Measurements from ENCODE around the gene SULT2A1.
A peak's percentile ranks its signal among the peaks of the same experiment; 100 is the strongest.
"Not testable (repeated sequence)": the region's sequence is repeated elsewhere in the genome, so short reads cannot be mapped to it uniquely, and the experiment has no call there.

SULT2A1 gene, protein sequence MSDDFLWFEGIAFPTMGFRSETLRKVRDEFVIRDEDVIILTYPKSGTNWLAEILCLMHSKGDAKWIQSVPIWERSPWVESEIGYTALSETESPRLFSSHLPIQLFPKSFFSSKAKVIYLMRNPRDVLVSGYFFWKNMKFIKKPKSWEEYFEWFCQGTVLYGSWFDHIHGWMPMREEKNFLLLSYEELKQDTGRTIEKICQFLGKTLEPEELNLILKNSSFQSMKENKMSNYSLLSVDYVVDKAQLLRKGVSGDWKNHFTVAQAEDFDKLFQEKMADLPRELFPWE

DNA sequence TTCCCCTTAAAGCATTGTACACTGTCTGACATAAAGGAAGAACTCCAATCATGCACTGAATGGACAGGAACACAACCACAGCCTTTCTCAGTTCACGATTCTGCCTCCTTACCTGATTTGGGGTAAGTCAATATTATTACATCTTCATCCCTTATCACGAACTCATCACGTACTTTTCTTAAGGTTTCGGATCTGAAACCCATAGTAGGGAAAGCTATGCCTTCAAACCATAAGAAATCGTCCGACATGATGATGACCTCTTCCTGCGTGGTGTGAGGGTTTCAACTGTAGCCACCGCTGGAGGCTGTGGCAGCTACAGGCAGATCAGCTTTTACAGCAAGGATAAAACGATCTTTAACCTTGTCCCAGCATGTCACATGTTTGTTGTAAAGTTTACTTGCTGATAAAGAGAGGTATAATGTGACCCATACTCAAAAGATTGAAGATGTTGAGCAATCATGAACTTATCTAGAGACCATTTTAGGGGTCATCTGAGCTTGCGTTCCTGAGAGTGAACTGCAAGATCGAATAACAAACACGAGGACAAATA lies at the start of gene SULT2A1:
Gene SULT2A1 (minus strand): TSS at position 306 of the 550 bp plus-strand sequence. CDS start 58 bp downstream, at position 248.
- DNase-seq, result no peak

DNA sequence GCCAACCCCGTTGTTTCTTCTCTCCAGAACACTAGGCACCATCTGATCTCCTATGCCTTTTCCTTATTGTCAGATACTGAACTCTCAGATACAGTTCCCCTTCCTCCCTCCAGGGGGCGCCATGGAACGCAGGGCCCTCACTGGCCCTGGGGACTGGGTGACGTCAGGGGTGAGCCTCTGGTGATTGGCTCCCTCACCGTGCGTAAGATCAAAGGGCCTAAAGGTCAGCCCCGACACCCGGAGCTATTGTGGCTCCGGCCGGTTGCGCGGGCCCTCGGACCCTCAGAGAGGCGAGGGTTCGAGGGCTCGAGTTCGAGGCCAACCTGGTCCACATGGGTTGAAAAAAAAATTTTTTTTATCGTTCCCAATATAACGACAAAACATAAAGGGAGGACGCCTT lies 42.5 kb upstream of the SULT2A1 start:
- DNase-seq, result not testable (repeated sequence)

DNA sequence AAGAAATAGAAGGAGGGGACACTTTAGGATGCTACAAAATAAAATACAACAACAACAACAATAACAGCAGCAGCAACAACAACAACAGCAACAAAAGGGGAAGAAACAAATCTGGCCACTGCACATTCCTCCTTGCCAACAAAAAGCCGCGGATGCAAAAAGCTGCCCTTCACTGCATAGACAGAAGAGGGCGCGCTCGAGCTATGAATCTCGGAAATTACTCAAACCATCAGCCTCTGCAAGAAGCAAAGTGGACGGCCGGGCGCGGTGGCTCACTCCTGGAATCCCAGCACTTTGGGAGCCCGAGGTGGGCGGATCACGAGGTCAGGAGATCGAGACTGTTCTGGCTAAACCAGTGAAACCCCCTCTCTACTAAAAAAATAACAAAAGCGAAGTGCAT lies 34.0 kb upstream of the SULT2A1 start:
- DNase-seq, result not testable (repeated sequence)

DNA sequence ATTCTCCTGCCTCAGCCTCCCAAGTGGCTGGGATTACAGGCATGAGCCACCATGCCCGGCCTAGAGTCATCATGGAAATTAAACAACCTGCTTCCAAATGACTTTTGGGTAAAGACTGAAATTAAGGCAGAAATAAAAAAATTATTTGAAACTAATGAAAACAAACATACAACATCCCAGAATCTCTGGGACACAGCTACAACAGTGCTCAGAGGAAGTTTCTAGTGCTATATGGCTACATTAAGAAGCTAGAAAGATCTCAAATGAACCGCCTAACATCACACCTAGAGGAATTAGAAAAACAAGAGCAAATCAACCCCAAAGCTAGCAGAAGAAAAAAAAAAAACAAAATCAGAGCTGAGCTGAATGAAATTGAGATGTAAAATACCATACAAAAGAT lies 24.1 kb upstream of the SULT2A1 start:
- not testable (repeated sequence) for DNase-seq

DNA sequence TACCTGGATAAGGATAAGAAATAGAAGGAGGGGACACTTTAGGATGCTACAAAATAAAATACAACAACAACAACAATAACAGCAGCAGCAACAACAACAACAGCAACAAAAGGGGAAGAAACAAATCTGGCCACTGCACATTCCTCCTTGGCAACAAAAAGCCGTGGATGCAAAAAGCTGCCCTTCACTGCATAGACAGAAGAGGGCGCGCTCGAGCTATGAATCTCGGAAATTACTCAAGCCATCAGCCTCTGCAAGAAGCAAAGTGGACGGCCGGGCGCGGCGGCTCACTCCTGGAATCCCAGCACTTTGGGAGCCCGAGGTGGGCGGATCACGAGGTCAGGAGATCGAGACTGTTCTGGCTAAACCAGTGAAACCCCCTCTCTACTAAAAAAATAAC lies 23.2 kb upstream of the SULT2A1 start:
- DNase-seq, result not testable (repeated sequence)

DNA sequence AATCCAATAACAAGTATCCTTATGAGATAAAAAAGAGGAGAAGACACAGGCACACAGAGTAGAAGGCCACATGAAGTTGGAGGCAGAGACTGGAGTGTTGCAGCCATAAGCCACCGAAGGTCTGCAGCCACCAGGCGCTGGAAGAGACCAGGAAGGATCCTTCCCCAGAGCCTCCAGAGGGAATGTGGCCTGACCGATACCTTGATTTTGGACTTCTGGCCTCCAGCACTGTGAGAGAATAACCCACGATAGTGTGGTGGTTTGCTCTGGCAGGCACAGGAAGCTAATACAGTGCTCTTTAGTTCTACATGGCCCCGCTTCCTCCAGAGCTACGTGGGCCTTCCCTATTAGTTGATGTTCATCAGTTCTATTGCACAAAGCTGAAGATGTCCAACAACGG lies 15.3 kb upstream of the SULT2A1 start:
- no peak for DNase-seq

DNA sequence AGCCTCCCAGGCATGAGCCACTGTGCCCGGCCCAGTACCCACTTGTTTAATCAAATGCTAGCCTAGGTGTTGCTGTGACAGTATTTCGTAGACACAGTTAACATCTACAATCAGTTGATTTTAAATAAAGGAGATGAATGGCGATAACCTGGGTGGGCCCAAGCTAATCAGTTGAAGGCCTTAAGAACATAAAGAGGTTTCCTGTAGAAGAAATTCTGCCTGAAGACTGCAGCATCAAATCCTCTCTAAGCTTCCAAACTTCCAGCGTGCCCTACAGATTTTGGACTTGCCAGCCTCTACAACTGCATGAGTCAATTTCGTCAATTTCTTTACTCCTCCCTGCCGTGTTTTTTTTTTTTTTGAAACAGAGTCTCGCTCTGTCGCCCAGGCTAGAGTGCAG lies 13.2 kb upstream of the SULT2A1 start:
- no peak for DNase-seq

DNA sequence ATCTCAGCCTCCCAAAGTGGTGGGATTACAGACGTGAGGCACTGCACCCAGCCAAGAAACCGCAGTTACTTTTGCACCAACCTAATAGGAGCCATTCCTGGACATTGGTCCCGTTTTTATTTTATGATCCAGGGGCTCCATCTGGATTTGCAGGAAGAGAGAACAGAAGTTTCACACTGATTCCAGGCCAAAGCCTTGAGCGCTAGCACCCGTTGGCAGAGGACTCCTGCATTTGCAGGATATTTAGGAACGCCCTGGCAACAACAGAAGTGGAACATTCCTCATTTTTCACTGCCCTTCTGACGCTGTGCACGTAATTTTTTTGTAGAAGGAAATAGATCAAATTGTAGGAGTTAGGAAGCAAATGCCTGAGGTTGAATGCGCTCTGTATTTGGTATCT lies 11.7 kb upstream of the SULT2A1 start:
- DNase-seq, result no peak

DNA sequence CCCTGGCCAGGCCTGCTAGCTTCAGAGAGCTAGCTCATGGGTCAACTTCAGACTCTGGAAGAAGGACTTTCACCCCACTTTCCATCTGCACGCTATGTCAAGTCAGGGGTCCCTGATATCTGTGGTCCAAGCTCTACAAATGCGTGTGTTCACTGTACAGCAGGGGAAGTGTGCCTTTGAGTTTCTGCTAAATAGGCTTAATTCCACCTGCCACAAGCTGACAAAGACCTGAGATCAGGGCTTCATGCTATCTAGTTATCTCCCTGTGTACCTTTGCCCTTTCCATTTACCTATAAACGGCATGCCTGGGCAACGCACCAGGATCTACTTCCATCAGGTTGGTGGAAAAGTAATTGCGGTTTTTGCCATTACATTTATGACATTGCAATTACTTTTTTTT lies 10.7 kb upstream of the SULT2A1 start:
- DNase-seq, result no peak

DNA sequence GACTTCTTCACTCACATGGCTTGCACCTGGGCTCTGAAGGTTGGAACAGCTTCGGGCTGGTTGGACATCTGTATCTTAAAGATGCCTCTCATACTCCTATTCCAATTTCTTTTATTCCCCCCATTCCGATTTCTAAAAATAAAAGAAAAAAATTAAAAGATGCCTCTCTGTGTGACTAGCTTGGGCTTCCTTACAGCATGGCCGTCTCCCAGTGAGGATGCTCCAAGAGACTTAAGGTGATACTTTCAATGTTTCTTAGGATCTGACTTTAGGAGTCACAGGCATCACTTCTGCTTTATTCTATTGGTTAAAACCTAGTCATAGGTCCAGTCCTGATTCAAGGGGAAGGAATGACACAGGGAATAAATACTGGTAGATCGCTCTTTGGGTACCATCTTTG lies 9.9 kb upstream of the SULT2A1 start:
- no peak for DNase-seq

DNA sequence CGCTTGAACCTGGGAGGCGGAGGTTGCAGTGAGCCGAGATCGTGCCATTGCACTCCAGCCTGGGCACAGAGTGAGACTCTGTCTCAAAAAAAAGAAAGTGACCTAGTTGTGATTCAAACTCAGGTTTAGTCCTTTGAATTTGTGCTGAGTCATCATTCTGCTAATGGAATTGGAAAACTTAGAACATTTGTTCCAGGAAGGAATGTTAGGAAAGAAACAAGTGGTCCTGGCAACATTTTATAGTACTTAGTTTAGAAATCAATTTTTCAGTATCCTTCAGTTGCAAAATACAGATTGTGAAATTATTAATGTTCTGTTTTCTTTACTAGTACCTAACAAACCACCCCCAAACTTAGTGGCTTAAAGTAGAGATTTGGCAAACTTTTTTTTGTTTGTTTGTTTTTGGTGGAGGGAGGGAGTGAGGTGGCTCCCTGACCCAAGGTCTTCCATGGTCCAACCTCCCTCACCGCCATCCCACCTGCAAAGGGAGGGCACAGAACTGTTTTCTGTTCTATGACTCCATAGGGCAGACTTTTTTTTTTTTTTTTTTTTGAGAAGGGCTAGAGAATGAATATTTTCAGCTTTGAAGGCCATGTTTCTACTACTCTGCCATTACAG lies 9.2 kb upstream of the SULT2A1 start:
- DNase-seq, result no peak

DNA sequence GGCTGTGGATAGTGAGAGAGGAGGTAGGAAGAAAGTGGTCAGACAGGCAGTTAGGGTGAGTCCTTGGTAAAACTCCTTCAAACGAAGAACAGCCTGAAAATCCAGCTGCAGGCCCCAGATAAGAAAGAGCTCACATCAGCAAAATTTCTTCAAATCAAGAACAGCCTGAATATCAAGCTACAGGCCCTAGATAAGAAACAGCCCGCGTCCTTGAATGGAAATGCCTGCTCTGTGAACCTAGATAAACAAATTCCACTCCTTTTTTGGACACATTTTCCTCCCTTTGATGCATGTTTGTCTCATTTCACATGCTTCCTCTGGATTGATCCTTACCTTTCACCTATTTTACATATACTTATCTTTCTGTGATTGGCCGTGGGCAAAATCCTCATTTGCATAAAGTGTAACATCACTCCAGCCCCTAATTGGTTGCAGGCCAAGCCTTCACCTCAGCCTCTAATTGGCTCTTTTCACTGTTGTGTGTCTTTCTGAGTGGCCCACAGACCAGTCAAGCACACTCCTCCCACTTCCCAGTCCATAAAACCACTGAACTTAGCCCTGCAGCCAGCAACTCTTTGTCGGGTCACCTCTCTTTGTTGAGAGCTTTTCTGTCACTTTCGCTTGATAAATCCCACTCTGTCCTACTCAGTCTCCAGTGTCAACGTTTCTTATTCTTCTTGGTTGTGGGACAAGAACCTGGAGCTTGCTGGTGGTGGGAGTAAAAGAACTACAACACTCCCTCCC lies 6.0 kb upstream of the SULT2A1 start:
- DNase-seq, result no peak

DNA sequence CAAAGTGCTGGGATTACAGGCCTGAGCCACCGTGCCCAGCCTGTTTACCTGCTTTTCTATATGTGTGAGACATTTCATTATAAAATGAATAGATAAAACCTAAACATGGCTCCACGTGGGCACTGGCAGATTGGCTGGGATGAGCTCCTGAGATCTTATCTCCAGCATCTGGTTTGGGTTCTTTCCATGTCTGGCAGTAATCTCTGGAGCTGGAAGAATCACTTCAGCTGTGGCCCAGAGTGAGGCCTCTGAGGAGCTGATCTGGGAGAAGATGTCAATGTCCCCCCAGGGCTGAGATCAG lies 5.5 kb upstream of the SULT2A1 start:
- no peak for DNase-seq

DNA sequence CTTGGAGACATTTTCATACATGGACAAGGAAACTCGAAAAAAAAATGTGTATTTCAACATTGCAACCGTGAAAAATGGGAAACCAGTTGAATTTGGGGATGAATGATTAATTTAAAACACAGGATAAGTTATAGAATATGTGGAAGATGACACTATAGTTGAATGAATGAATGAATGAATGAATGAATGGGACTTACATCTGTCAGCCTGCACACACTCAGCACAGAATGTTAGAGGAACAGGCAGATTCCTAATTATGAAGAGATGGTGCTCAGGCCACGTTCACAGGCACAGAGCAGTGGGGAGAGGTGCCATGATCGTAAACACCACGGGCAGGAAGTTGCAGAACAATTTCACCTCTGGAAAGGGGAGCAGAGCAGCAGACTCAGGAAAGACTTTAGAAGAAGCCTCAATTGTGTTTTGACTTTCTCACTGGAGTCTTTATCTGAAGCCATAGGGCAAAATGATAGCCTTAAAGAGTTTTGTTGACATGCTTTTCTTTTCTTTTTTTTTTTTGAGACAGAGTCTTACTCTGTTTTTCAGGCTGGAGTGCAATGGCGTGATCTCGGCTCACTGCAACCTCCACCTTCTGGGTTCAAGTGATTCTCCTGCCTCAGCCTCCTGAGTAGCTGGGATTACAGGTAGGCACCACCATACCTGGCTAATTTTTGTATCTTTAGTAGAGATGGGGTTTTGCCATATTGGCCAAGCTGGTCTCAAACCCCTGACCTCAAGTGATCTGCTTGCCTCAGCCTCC lies 4.9 kb upstream of the SULT2A1 start:
- no peak for DNase-seq

DNA sequence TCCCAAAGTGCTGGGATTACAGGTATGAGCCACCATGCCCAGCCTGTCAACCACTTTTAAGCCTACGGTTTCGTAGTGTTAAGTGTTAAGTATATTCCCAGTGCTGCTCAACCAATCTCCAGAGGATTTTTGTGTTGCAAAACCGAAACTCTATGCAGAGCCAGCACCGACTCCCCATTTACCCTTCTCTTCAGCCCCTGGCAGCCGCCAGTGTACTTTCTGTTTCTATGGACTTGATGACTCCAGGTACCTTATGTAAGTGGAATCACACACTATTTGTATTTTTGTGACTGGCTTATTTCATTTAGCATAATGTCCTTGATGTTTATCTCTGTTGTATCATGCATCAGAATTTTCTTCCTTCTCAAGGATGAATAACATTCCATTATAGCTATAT lies 1.1 kb downstream of the SULT2A1 start:
- DNase-seq, result no peak

DNA sequence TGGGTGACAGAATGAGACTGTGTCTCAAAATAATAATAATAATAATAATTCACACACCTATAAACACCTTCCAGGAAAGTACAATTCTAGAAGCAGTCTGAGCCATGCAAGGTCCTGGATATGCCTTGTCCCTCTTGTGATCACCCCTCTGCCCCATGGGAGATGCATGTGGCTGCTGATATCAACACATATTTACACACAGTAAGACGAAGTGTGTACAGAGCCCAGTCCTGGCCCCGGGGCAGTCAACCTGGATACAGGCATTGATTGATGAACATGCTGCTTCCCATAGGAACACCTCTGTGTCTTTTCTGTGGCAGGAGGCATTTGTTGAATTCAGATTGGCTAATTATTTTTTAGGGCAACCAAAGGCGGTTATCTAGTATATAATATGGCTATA lies 3.2 kb downstream of the SULT2A1 start:
- no peak for DNase-seq

DNA sequence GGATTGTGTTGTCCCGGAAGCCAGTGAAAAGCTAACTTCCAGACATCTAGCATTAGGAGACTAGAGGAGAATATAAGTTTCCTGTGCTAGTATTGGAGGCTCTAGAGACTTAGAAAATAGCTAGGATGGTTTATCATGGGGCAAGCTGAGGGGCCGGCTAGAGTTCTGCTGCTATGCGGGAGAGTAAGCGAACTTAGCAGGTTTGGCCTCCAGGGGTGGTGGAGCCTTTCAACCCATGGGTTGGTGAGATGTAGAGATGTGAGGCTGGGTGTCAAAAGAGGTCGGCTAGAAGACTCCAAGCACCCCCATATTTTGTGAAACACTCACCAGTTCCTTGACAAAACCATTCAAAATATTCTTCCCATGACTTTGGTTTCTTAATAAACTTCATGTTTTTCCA lies 4.4 kb downstream of the SULT2A1 start:
- no peak for DNase-seq

DNA sequence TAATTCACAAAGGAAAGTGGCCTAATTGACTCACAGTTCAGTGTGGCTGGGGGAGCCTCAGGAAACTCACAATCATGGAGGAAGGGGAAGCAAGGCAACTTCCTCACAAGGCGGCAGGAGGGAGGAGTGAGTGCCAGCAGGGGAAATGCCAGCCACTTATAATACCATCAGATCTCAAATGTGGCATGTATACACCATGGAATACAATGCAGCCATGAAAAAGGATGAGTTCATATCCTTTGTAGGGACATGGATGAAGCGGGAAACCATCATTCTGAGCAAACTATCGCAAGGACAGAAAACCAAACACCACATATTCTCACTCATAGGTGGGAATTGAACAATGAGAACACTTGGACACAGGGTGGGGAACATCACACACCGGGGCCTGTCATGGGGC lies 6.7 kb downstream of the SULT2A1 start:
- DNase-seq, result not testable (repeated sequence)

DNA sequence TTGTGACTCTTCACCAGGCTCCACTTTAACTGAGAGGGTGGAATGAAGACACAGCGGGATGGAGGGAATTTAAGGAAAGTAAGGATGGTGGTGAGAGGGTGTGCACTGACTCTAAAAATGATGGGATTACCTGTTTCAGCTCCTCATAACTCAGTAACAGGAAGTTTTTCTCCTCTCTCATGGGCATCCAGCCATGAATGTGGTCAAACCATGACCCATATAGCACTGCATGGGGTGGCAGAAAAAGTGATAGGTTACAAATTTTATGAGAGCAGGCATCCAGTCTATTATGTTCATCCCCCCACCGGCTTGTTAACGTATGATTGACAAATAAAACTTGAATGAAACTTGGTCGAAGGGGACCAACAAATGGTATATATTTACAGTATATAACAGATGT lies 7.2 kb downstream of the SULT2A1 start:
- no peak for DNase-seq

DNA sequence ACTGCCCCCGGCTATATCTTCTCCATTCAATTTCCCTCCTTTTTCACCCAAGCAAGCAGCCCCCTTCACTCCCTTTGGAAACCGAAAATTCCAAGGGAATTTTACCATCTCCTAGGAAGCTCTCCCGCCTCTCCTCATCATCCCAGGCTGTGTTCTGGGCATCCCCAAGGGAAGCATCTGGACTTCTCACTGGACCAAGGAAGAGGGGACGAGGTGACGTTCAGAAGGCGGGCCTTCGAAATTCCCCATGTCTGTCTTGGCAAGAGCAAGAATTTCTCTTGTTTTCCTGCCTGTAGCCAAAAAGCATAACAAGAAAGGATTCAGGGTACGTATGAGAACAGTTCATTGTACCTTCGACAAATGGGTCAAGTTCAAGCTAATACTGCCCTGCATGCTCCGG lies 20.9 kb downstream of the SULT2A1 start:
- no peak for DNase-seq

DNA sequence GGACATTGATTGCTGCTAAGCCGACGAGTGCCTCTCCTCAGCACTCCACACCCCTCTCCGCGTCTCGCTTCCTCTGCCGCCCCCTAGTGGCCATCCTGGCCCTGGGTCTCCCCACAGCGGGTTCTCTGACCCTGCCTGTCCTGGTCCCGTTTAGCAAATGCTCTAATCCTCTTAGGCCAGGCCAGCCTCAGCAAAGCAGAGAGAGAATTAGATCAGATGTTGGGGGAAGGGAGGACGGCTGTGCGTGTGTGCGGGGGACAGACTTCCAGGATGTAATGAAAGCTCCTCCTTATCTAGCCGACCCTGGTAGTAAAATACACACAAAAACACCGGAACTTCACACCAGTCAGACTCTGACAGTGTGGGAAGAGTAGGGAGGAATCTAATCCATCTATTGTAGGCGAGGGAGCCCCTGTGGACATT lies 22.6 kb downstream of the SULT2A1 start:
- peak; percentile 95 for DNase-seq

DNA sequence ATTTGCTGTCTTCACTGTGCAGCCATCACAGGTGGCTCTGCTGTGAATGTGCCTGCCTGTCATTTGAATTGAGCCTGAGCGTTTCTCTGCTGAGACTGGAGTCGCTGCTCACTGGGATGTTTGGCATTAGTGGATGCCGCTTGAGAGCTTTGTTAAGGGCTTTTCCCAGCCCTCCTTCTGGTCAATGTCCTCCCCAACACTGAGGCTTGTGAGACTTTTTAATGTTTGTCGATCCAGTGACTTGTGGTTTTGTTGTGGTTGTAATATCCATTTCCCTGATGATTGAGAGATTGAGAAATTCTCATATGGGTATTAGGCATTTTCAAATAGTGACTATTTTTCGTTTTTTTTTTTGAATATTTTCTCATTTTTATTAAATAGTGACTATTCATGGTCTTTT lies 24.5 kb downstream of the SULT2A1 start:
- no peak for DNase-seq

DNA sequence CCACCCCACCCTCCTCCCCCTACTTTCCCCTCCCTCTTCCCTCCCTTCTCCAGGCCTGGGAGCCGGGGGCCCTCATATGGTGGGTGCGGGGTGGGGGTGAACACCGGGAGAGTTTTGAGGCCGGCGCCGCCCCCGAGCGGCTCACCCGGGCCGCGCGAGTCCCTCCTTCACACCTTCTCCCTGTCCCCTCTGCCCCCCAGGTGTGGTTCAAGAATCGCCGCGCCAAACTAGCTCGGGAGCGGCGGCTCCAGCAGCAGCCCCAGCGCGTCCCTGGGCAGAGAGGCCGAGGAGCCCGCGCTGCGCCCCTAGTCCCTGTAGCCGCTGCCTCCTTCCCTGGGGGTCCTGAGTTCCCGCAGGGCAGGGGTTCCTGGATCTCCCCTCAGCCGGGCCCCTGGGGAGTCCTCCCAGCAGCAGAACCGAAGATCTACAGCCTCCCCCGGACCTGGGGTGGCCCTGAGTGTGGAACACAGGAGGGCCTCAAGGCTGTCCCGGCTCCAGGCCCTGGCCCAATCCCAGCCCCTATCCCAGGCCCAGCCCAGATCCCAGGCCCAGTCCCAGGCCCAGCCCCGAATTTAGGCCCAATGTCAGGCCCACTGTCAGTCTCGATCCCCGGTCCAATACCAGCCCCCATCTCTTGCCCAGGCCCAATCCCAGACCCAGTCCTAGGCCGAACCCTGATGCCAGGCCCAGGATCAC lies 25.4 kb downstream of the SULT2A1 start:
- DNase-seq, result no peak

All from 8988T (cell line).